GM18909 (cell line): ENCODE measurements around the gene ADORA3.

Experiments
- ATAC-seq: cut with Tn5 transposase; IDR thresholded peaks from one replicate; pipeline ENCODE4 v1.9.1; 2021; ENCODE audit warnings: mild to moderate bottlenecking; ENCODE audit not compliant: unreplicated experiment, poor library complexity

The ADORA3 gene

DNA sequence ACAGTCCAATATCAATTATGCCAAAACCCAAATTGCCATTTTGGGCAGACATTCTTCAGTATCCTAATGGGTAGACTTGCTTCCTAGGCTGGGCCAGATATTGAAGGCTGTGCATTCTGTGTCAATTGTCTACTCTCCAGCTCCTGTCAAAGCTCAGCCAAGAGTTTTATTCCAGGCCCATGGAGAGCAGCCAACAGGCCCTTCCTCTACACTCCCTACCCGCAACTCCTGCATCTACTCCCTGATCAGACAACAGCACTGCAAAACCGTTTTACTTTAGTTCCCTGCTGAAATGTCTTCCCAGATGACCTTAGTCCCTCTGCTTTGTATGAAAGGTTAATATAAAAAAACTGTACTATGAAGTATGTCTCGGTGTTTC lies 6.6 kb upstream of the ADORA3 start:
- no peak for ATAC-seq

DNA sequence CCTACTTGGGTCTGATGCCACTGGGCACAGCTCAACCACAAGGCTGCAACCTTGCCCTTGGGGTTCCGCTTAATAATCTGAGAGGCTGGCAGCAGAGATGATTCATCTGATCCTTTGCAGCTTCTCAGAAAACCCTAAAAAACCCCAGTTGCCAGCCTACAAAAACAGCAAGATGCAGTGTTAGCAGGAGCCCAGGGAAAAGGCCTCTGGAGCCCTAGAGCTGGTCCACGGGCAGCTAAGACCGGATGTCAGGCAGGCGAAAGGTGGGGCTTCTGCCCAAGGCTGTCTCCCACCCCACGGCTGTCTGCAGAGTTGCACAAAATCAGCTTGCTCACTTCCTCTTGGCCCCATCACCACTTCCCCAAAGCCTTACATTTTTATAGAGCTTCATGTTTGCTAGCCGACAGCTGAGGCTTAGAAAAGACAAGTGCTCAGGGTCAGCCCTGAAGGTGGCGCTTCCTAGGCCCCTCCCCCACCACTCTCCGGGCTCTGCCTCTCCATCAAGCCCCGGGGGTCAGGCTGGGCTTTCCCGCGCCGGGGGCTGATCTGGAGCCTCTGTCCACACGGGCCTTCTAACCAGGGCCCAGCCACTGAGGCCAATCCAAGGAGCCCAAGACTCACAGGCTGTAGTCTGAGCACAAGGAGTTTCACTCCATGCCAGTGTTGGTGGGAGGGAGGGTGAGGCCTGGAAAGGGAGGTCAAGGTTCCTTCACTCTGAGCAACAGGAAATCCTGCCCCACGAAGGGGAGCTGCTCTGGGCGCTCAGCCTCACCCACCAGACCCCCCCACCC lies 4.2 kb upstream of the ADORA3 start:
- ATAC-seq, result peak; percentile 59

DNA sequence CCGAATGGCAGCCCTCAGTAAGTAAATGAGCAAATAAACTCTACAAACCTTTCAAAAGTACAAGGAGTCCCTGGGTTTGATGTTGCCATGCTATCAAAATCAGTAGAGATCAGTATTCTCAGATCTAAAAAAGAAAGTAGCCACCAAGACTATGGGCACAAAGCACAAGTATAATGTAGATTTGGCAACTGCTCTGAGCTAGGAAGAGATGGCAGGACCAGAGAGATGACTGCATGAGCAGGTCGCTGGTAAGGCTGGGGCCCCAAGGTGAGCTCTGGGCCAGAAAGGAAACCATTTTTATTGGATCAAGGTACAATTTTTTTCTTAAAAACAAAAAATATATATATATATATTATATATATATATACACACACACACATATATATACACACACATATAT lies 3.1 kb upstream of the ADORA3 start:
- ATAC-seq, result no peak

- ATAC-seq, result peak; percentile 69
Measured at GRCh38 chr1:111505641-111506119, 2.2 kb upstream of the ADORA3 start.

DNA sequence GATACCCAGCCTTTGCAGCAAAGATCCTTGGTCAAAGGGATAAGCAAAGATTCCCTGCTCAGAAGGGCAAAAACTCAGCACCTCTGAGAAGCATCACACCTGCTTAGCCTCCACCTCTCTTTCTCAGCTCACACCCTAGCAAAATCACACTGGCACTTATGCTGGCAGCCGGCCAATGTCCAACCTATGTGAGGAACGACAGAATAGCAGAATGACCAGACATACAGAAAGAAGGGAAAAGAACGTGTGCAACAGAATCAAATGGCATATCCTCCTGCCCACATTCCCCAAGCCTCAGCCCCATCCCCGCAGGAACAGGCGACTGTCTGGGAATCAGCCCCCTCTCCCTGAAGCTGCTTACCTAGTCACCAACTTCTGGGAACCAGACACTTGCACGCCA lies 664 bp upstream of the ADORA3 start:
- no peak for ATAC-seq

DNA sequence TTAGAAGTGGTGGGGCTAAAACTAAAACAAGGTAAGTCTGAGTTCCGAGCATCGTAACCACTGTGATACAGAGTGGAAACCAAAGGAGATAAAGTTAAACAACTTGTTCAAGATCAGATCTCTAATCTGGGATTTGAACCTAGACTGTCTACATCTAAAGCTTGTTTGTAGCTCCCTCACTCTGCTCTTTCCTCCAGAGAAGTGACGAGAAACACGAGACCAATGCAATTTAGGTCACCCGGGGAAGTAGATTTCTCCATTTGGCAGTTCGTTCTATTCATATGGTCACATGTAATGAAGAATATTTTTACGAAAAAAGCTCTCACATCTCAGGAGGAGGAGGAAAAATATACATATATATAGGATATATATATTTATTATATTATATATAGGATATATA lies 1.8 kb downstream of the ADORA3 start:
- no peak for ATAC-seq

DNA sequence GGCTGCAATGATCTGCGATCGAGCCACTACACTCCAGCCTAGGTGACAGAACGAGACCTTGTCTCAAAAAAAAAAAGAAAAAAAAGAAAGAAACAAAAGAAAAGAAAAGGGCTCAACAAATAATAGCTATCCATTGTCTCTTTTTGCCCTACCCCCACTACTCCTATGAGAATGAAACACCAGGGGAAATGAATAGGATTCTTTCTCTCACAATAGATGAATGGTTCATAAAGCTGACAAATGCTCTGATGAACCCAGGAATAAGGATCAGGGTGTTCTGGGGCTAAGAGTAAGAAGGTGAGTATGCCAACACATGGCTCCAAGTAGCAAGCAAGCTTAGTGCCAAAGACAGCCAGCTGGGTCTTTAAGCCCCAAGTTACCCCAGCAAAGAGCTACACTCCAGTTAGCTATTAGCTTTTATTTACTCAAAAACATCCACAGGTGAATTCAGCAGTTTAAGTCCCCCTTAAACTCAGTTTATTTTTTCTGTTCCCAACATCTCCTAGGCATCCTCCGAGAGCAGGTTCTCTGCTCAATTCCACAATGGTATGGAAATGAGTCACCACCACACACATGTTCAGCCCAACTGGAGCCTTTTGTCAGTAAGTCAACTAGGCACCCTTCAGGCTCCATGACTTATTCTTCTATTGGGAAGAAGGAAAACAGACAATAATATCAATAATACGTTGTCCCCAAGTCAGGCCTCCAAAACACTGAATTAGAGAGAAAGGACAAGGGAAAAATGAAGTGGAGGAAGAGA lies 4.2 kb downstream of the ADORA3 start:
- no peak for ATAC-seq

GRCh38 chr1:111497592-111497991 lies 5.8 kb downstream of the ADORA3 start:
- no peak for ATAC-seq

GRCh38 chr1:111496398-111496797 lies 7.0 kb downstream of the ADORA3 start:
- ATAC-seq, result no peak

GRCh38 chr1:111491070-111491469 lies 12.4 kb downstream of the ADORA3 start:
- no peak for ATAC-seq

DNA sequence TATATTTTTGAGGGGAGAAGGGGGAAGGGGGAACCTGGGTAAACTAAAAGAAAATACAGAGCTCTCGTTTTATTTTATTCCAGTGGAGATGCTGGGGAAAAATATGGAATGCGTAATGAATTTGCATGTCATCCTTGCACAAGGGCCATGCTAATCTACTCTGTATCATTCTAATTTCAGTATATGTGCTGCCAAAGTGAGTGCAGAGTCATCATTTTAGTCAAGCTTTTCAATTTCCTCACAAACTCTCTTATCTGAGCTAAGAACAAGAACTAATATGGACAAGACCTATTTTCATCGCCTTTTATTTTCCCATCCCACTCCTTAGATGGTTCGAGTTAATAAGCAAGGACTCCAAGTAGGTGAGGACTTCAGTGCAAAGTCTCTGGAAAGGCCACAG lies 13.2 kb downstream of the ADORA3 start:
- no peak for ATAC-seq

GRCh38 chr1:111489604-111490003 lies 13.8 kb downstream of the ADORA3 start:
- no peak for ATAC-seq

DNA sequence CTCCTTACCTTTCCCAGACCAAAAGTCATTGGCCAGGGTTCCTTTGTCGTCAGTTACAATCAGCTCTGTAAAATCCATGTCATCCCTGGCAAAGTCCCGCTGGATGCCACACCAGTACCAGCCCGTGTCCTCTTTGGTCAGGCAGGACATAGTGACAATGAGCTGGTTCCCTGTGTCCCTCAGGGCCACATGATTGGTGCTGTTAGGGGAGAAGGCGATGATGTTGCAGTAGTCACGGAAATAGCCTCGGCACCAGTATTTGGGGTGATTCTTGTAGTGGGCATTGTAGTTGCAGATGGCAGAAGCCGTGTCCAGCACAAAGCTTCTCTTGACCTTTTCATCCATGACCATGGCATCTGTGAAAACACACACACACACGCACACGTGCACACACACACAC lies 14.8 kb downstream of the ADORA3 start:
- ATAC-seq, result no peak

GRCh38 chr1:111487133-111487532 lies 16.3 kb downstream of the ADORA3 start:
- no peak for ATAC-seq

GRCh38 chr1:111486431-111486830 lies 17.0 kb downstream of the ADORA3 start:
- no peak for ATAC-seq

DNA sequence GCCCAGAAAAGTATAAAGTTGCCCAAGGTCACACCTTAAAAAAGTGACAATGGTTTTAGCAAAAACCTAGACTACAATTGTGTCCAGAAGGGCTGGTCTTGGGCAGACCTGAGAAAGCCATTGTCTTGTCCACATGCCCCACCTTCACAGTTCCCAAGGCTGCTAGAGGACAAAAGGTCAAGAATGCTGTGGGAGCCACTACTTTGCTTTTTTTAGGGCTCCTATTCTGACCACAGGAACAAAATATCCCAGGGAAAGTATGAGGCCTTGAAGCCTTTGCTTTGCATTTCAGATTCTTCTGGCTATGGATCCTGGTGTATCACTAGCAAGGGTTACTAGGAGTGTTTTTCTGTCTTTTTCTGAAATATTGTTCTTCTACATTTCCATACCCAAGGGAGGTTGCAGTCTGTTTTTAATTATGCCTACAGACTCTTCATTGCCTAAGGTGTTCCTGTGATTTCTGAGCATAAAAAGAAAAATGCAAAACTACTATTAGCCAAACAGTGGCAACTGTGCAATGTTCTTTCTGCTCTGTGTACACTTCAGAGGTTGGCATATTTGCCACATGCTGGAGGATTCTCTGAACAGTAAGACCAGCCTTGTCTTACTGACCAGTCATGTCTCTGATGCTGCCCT lies 18.9 kb downstream of the ADORA3 start:
- ATAC-seq, result no peak

- ATAC-seq, result no peak
Measured at GRCh38 chr1:111483876-111484275, 19.6 kb downstream of the ADORA3 start.

- no peak for ATAC-seq
Measured at GRCh38 chr1:111483166-111483565, 20.3 kb downstream of the ADORA3 start.

- peak; percentile 59 for ATAC-seq
Measured at GRCh38 chr1:111481387-111482221, 21.8 kb downstream of the ADORA3 start.

DNA sequence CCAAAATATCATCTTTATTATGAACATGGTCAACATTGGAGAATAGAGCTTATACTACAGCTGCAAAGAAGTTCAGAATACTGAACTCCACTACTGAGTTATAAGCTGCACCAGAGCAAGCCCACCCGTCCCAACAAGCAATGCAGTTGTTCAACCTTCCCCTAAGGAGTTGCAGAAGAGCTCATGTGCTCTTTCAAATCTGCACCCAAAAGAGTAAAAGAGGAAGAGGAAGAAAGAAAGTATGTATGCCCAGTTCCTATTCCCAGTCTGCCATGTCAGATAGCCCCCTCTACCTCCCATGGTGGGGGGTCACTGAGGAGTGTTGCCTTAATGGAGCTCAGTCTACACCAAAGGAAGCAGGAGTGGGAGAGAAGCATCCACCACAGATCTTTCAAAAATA lies 22.8 kb downstream of the ADORA3 start:
- ATAC-seq, result no peak
